AG10803 (cell line): ENCODE measurements around the gene GDF3.
"Not testable (repeated sequence)": the region's sequence is repeated elsewhere in the genome, so short reads cannot be mapped to it uniquely, and the experiment has no call there.

ENCODE experiments used
- DNase-seq: peaks from one replicate; pipeline ENCODE4 v3.0.0; 2010; ENCODE audit warnings: low read depth
- H3K4me3 ChIP-seq: 2 replicates; pipeline ENCODE4 v1.5.1; 2011; ENCODE audit warnings: mild to moderate bottlenecking, low read length, control low read depth
- TF ChIP-seq, protein P1 (sequence below): conservative IDR thresholded peaks from 2 replicates; pipeline ENCODE4 v1.5.1; 2011; ENCODE audit warnings: mild to moderate bottlenecking, low read length, control low read depth, inconsistent platforms

Gene GDF3

DNA sequence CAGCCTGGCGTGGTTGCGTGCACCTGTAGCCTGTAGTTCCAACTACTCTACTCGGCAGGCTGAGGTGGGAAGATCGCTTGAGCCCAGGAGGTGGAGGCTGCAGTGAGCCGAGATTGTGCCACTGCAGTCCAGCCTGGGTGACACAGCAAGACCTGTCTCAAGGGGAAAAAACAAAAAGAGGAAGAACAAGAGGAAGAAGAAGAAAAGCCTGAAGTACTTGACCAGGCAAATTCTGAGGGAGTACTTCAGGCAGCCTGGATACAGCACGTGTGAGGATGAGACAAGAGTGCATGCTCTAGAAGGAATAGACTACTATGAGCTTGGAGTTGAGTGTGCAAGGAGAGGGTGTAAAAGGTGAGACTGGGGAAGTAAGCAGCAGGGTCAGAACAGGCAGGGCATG lies 1.8 kb downstream of the GDF3 start:
- DNase-seq = no peak
- TF ChIP-seq, protein P1, sequence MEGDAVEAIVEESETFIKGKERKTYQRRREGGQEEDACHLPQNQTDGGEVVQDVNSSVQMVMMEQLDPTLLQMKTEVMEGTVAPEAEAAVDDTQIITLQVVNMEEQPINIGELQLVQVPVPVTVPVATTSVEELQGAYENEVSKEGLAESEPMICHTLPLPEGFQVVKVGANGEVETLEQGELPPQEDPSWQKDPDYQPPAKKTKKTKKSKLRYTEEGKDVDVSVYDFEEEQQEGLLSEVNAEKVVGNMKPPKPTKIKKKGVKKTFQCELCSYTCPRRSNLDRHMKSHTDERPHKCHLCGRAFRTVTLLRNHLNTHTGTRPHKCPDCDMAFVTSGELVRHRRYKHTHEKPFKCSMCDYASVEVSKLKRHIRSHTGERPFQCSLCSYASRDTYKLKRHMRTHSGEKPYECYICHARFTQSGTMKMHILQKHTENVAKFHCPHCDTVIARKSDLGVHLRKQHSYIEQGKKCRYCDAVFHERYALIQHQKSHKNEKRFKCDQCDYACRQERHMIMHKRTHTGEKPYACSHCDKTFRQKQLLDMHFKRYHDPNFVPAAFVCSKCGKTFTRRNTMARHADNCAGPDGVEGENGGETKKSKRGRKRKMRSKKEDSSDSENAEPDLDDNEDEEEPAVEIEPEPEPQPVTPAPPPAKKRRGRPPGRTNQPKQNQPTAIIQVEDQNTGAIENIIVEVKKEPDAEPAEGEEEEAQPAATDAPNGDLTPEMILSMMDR = no peak
- no peak overlapping the region for H3K4me3 ChIP-seq

DNA sequence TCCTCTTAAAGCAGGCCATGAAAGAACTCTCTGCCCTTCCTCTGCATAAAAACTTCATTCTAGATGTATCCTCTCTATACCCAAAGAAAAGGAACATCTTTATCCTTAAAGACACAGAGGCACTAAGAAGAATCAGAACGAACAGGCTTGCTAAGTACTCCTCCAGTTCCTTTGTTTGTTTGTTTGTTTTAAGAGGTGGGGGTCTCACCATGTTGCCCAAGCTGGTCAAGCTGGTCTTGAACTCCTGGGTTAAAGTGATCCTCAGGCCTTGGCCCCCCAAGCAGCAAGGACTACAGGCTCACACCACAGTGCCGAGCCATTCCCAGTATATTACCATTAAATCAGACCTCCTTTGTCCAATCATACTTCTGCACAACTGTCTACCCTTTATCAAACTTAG lies 14.0 kb downstream of the GDF3 start:
- TF ChIP-seq, protein P1 = no peak
- H3K4me3 ChIP-seq = no peak overlapping the region
- no peak for DNase-seq

DNA sequence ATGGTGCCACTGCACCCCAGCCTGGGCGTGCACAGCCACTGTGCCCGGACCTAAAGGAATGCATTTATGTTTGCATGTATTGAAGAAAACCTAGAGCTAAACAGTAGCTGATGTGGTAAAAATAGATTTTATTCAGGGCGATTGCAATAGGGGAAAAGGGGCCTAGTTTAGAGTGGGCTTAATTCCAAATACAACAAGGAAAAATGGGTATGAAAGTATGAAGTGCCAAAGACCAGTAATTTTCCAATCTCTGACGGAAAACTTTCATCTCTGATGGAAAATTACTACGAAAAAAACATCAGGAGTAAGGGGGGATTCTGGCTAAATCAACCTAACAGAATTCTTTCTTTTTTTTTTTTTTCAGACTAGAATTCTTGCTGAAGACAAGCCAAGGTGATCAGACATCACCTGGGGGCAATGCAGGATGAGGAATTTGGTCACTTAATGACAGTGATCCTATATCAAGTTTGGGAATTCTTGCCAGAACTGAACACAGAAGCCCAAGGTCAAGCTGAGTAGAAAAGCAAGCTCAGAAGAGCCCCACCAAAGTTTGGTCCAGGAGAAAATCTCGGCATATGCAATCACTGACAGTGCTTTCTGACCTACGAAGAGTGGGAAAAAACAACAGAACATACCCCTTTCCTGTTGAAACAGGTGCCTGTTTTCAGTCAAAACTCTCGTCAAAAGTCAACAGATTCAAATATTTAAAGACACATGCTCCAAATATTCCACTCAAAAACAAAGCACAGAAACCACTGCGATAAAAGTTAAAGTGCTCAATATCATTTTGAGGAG lies 16.1 kb downstream of the GDF3 start:
- no peak for DNase-seq
- TF ChIP-seq, protein P1 = no peak
- no peak overlapping the region for H3K4me3 ChIP-seq

DNA sequence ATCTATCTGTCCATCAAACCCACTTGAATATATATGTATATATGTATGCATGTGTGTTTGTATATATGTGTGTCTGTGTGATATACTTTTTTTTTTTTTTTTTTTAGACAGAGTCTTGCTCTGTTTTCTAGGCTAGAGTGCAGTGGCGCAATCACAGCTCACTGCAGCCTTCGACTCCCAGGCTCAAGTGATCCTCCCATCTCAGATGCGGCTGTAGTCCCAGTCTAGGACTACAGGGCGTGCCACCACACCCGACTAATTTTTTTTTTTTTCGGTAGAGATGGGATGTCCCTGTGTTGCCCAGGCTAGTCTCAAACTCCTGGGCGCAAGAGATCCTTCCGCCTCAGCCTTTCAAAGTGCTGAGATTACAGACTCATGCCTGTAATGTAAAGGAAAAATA lies 16.8 kb downstream of the GDF3 start:
- no peak for DNase-seq
- H3K4me3 ChIP-seq = no peak overlapping the region
- TF ChIP-seq, protein P1 = no peak

DNA sequence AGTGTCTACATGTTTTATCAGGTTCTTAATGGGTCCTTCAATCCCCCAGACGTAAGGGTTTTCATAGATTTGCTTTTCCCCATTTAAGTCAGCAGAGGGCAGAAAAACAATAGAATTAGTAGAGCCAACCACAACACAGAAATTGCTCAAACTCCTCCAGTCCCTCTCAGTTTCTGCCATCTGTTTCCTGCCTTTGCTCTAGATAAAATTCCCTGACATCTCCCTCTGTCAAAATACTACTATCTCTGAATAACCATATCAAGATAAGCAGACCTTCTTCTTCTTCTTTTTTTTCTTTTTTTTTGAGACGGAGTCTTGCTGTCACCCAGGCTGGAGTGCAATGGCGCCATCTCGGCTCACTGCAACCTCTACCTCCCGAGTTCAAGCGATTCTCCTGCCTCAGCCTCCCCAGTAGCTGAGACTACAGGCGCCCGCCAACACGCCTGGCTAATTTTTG lies 18.1 kb downstream of the GDF3 start:
- TF ChIP-seq, protein P1 = peak; percentile 66
- peak; percentile 53 for DNase-seq
- not testable (repeated sequence) for H3K4me3 ChIP-seq

DNA sequence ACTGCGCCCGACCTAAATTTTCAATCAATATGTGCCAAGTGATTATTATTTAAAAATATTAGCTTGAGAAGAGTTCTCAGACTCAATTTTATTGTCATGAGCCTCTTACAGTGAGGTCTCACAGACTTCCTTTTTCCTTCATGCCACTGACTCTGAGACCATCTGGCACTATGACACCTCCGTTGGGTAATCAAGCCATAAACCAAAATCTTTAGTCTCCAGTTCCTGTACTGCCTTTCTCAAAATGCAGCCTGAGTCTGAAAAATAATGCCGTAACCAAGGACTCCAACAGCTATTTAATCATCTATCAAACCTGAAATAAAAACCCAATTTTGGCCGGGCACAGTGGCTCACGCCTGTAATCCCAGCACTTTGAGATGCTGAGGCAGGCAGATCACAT lies 20.1 kb downstream of the GDF3 start:
- H3K4me3 ChIP-seq = not testable (repeated sequence)

DNA sequence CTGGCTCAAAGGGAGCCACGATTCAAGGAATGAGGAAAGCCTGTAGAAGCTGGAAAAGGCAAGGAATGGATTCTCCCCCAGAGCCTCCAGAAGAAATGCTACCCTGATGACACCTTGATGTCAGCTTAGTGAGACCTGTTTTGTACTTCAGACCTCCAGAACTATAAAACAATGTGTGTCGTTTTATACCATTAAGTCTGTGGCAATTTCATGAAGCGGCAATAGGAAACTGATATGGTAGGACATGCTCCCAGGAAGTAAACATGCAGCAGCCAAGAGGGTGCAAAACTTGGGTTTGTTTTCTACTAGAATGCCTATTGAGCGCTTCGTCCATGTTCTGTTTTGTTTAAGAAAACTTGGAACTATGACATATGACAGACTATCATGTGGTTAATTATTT lies 27.4 kb downstream of the GDF3 start:
- TF ChIP-seq, protein P1 = no peak
- DNase-seq = no peak
- no peak overlapping the region for H3K4me3 ChIP-seq

More for the DNA sequence above, 20.1 kb downstream of the GDF3 start:
- not testable (repeated sequence) for DNase-seq

DNA sequence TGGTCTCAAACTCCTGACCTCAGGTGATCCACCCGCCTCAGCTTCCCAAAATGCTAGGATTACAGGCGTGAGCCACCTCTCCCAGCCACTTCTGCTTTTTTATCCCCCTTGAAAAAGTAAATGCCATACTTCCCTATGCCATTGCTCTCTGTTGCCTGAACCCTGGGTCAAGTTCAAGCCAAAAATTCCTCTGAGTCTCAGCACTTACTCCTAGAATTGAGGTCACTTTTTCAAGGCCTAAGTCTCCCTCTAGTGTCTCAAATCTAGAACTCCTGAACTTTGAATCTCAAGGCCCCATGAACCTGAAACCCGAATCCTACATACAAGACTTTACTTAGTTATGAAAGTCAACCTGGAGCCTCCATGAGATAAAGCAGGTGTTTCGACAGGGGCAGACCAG lies 28.4 kb downstream of the GDF3 start:
- DNase-seq = peak; percentile 24
- TF ChIP-seq, protein P1 = peak; percentile 53
- H3K4me3 ChIP-seq = no peak overlapping the region
